Measurements from ENCODE around the gene NEK7. TPM values are rescaled to one million over a fixed set of nuclear protein-coding genes. Genes with fewer than 3 reads are reported as not detected.
A peak's percentile ranks its signal among the peaks of the same experiment; 100 is the strongest.

The NEK7 gene
- total and polyA plus RNA-seq, 2 of the 4 experiments (the other 2 are of a cell fraction): 89.0 to 467 TPM

DNA sequence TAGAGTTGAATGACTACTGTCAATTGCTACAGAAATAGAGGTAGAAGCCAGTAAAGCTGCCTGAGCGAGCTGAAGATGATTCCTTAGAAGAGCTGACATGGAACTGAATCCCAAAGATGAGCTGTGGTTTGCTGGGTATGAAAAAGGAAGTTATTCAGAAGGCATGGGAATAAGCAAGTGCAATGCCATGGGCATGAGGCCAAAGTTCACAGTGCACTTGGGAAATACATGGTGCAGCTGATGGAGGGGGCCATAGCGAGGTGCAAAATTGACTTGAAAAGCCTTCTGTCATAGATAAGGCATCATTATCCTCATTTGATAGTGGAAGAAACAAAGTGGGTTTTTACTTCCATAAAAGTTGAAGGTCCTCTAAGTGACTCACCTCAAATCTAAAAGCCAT lies 88.6 kb downstream of the NEK7 start:
- no peak overlapping the region for H2AK9ac ChIP-seq (replicated peaks; ENCODE audit: low read depth, low read length, poor library complexity)
- no peak overlapping the region for H3K18ac ChIP-seq (ENCODE audit: low read depth, low read length)
- no peak overlapping the region for H2AK5ac ChIP-seq (ENCODE audit: low read depth, low read length)
- H3K4ac ChIP-seq (ENCODE audit: low read depth, low read length): no peak overlapping the region
- H3K14ac ChIP-seq (replicated peaks; ENCODE audit: low read depth, low read length): 0 out of 2 replicates have a peak overlapping the region, but pooled peaks have one; percentile 11
- no peak overlapping the region for H4K91ac ChIP-seq (ENCODE audit: insufficient read depth, low read depth, low read length)
- peaks cover 8% of the 10 kb centered on the region; the same call in 1 of the 2 replicates for H4K20me1 ChIP-seq (ENCODE audit: insufficient read depth, low read length)
- BruUV-seq (replicated peaks): no TSS peak
- no peaks in the 10 kb centered on the region for H3K9me3 ChIP-seq (ENCODE audit: control insufficient read depth, insufficient read depth, low read length)
- dilution Hi-C loops (cut with HindIII; ENCODE audit: low sequenced_read_pairs, unreplicated experiment) (no loop called here), intact Hi-C loops (cut with micrococcal nuclease) (no loop called here), in situ Hi-C loops (cut with MboI; ENCODE audit: low sequenced_read_pairs) (no loop called here)
- H2BK120ac ChIP-seq (ENCODE audit: low read depth, low read length): no peak overlapping the region
- no peak overlapping the region for H2BK5ac ChIP-seq (ENCODE audit: low read depth, low read length, poor library complexity, severe bottlenecking)
- no peaks in the 10 kb centered on the region for H3K27me3 ChIP-seq (ENCODE audit: control insufficient read depth, insufficient read depth, low read length)
- no peak overlapping the region for H2AFZ ChIP-seq (replicated peaks; ENCODE audit: low read length, poor library complexity)
- H4K8ac ChIP-seq (ENCODE audit: low read depth in 2 of 2, low read length in 2 of 2): no peak overlapping the region
- no peak for DNase-seq
- H3K36me3 ChIP-seq (ENCODE audit: control insufficient read depth, insufficient read depth, low read length): no peaks in the 10 kb centered on the region
- ChIA-PET POLR2A (ENCODE audit: unreplicated experiment) (no interaction called here), CTCF (no interaction called here)
- no peak overlapping the region for H3K9ac ChIP-seq (ENCODE audit: low read depth, low read length)
- H3K79me1 ChIP-seq (ENCODE audit: low read depth in 1 of 2, low read length in 2 of 2): peaks cover 29 to 46% of the 10 kb centered on the region in 2 experiments
- H4K5ac ChIP-seq (ENCODE audit: low read depth, low read length): no peak overlapping the region
- no peak overlapping the region for H2BK20ac ChIP-seq (ENCODE audit: low read depth, low read length)
- H3K23ac ChIP-seq (ENCODE audit: low read depth, low read length): peak overlapping the region; percentile 24; the same call in 1 of the 2 replicates
- H3K56ac ChIP-seq (ENCODE audit: extremely low read depth, insufficient read depth, low read length): no peak overlapping the region
- H3K27ac ChIP-seq (ENCODE audit: insufficient read depth, low read length): no peak overlapping the region
- H2BK15ac ChIP-seq (ENCODE audit: low read depth, low read length): no peak overlapping the region
- no peak for TF ChIP-seq CHD1 (IDR thresholded peaks at IDR 0.05; ENCODE audit: low read depth, low read length)
- no peak for TF ChIP-seq RAD21 (IDR thresholded peaks at IDR 0.05; ENCODE audit: low read length)
- TF ChIP-seq RCOR1 (IDR thresholded peaks at IDR 0.05; ENCODE audit: insufficient replicate concordance, low read length): no peak
- TF ChIP-seq BHLHE40 (IDR thresholded peaks at IDR 0.05; ENCODE audit: low read depth, low read length): no peak
- TF ChIP-seq MAFK (IDR thresholded peaks at IDR 0.05; ENCODE audit: low read depth, low read length): no peak
- TF ChIP-seq MAZ (IDR thresholded peaks at IDR 0.05; ENCODE audit: borderline replicate concordance, low read depth, low read length): no peak
- no peak for TF ChIP-seq MXI1 (IDR thresholded peaks at IDR 0.05; ENCODE audit: borderline replicate concordance, low read depth, low read length)
- H3K4me3 ChIP-seq (ENCODE audit: insufficient read depth, low read depth, low read length): no peak overlapping the region
- no peak overlapping the region for H3K4me2 ChIP-seq (ENCODE audit: low read depth, low read length)
- WGBS, 2 experiments (ENCODE audit: extremely low coverage in 2 of 2, insufficient read length in 1 of 2): 100% methylated on average over 1 of the region's 2 CpGs; no CpG with 5 or more reads in 1 of the 2 experiments
- H3K9me1 ChIP-seq (ENCODE audit: insufficient read depth, low read length): peaks cover 11% of the 10 kb centered on the region
- ATAC-seq (ENCODE audit: low read depth): no peak
- no peaks in the 10 kb centered on the region; the same call in 1 of the 2 replicates for H3K4me1 ChIP-seq (ENCODE audit: control insufficient read depth, insufficient read depth, low read length)
